Keratinocyte (primary cell): ENCODE measurements around the gene SLC6A3. TPM values are rescaled to one million over a fixed set of nuclear protein-coding genes. Genes with fewer than 3 reads are reported as not detected.
"Not testable (repeated sequence)": the region's sequence is repeated elsewhere in the genome, so short reads cannot be mapped to it uniquely, and the experiment has no call there.

Experiments
- DNase-seq: peaks from one replicate; pipeline ENCODE4 v3.0.0-alpha.2; 2011; ENCODE audit warnings: low read depth, missing footprints, low spot score
- FAIRE-seq: peaks from 2 replicates; lab custom pipeline; 2011; peaks lifted over from hg19 to GRCh38; lab: Jason Lieb, UNC
- H2AFZ ChIP-seq: 2 replicates; pipeline ENCODE4 v1.6.0; 2012; ENCODE audit warnings: low read length, control low read depth, inconsistent platforms; ENCODE audit not compliant: control insufficient read depth
- H3K27ac ChIP-seq: 2 replicates; pipeline ENCODE4 v1.5.1; 2011; ENCODE audit warnings: low read length; ENCODE audit not compliant: control insufficient read depth, insufficient read depth
- H3K27me3 ChIP-seq: 3 replicates; pipeline ENCODE4 v1.6.0; 2011; ENCODE audit warnings: low read length; ENCODE audit not compliant: control insufficient read depth, insufficient read depth; ENCODE audit errors: extremely low read depth
- H3K36me3 ChIP-seq, 2 experiments: 2 replicates in 1 of 2; 3 replicates in 1 of 2; pipeline ENCODE4 v1.5.1; 2011; ENCODE audit warnings: low read length in 2 of 2, mild to moderate bottlenecking in 1 of 2; ENCODE audit not compliant: control insufficient read depth in 2 of 2, insufficient read depth in 2 of 2; ENCODE audit errors: extremely low read depth in 1 of 2
- H3K4me1 ChIP-seq: 3 replicates; pipeline ENCODE4 v1.5.1; 2011; ENCODE audit warnings: low read length; ENCODE audit not compliant: control insufficient read depth, insufficient read depth; ENCODE audit errors: extremely low read depth
- H3K4me2 ChIP-seq: 3 replicates; pipeline ENCODE4 v1.6.0; 2011; ENCODE audit warnings: low read depth, low read length; ENCODE audit not compliant: control insufficient read depth, insufficient read depth; ENCODE audit errors: extremely low read depth
- H3K4me3 ChIP-seq, 3 experiments: fragments of 200-600 bp in 1 of 3; sonication (generic) in 1 of 3; 2 replicates in 2 of 3; 3 replicates in 1 of 3; pipeline ENCODE4 v1.5.1; 2011 to 2016; ENCODE audit warnings: low read length in 3 of 3, mild to moderate bottlenecking in 3 of 3, control low read depth in 2 of 3, inconsistent platforms in 1 of 3, low read depth in 1 of 3, mixed read lengths in 1 of 3, mixed run types in 1 of 3, moderate library complexity in 1 of 3; ENCODE audit not compliant: control insufficient read depth in 2 of 3, insufficient read depth in 2 of 3; ENCODE audit errors: extremely low read depth in 1 of 3
- H3K79me2 ChIP-seq: 2 replicates; pipeline ENCODE4 v1.6.0; 2012; ENCODE audit warnings: low read length; ENCODE audit not compliant: control insufficient read depth, insufficient read depth
- H3K9ac ChIP-seq: 3 replicates; pipeline ENCODE4 v1.6.0; 2011; ENCODE audit warnings: low read length; ENCODE audit not compliant: control insufficient read depth, insufficient read depth; ENCODE audit errors: extremely low read depth
- H3K9me1 ChIP-seq: 3 replicates; pipeline ENCODE4 v1.6.0; 2011; ENCODE audit warnings: low read length; ENCODE audit not compliant: control insufficient read depth, insufficient read depth; ENCODE audit errors: extremely low read depth
- H3K9me3 ChIP-seq: 2 replicates; pipeline ENCODE4 v1.5.1; 2012; ENCODE audit warnings: low read depth, low read length; ENCODE audit not compliant: control insufficient read depth
- H4K20me1 ChIP-seq: 3 replicates; pipeline ENCODE4 v1.6.0; 2011; ENCODE audit warnings: low read length; ENCODE audit not compliant: control insufficient read depth, insufficient read depth; ENCODE audit errors: extremely low read depth
- EZH2 ChIP-seq: IDR thresholded peaks from one replicate; pipeline ENCODE4 v1.6.1; 2012; ENCODE audit warnings: inconsistent platforms, mild to moderate bottlenecking, low read length, moderate library complexity
- dilution Hi-C: fragments of 300-500 bp; cut with MboI; formaldehyde crosslinking; loops from one replicate; pipeline ENCODE4 v1.7.0; 2020; ENCODE audit warnings: low sequenced_read_pairs; ENCODE audit not compliant: extremely low pct_ligation_motif_present
- polyA plus RNA-seq, 5 experiments: library from polyadenylated mRNA; depleted of rRNA in 3 of 5; stranded (reverse) in 3 of 5; stranded (forward) in 1 of 5; unstranded in 1 of 5; fragments of >200 nt; gene quantifications; 1 replicate in 1 of 5; 2 replicates in 3 of 5; 3 replicates in 1 of 5; pipeline versions ENCODE4 v1.2.1 to v1.2.3, GENCODE V29; 2011 to 2012; ENCODE audit warnings: missing spikeins in 2 of 5, low read depth in 1 of 5, low replicate concordance in 1 of 5
- TF ChIP-seq, protein P1 (sequence below), 3 experiments: IDR thresholded peaks in 1 of 3; conservative IDR thresholded peaks in 1 of 3; optimal IDR thresholded peaks in 1 of 3; 2 replicates in 2 of 3; 3 replicates in 1 of 3; pipeline versions ENCODE3 to v1.5.1; 2011; ENCODE audit warnings: low read length in 3 of 3, mild to moderate bottlenecking in 3 of 3, moderate library complexity in 2 of 3, control low read depth in 1 of 3, inconsistent platforms in 1 of 3; ENCODE audit not compliant: insufficient read depth in 2 of 3; ENCODE audit errors: extremely low read depth in 1 of 3

Gene SLC6A3
- polyA plus RNA-seq, 1 donor (not counting 4 experiments of a cell fraction or from before 2014, with no cell fraction given) = 0.03 TPM

GRCh38 chr5:1374679-1375055 is 70.6 kb downstream of the SLC6A3 start:
- H3K4me1 ChIP-seq = no peaks in the 10 kb centered on the region
- no peaks in the 10 kb centered on the region for H3K9me3 ChIP-seq
- no peaks in the 10 kb centered on the region for H3K9me1 ChIP-seq
- dilution Hi-C loops = no loop called here
- H3K4me2 ChIP-seq = no peak overlapping the region
- no peak overlapping the region for H3K9ac ChIP-seq
- H3K27ac ChIP-seq = no peak overlapping the region
- no peak overlapping the region for H2AFZ ChIP-seq
- FAIRE-seq (no peak), DNase-seq (no peak)
- no peaks in the 10 kb centered on the region for H4K20me1 ChIP-seq
- no peak for TF ChIP-seq EZH2
- TF ChIP-seq, protein P1, sequence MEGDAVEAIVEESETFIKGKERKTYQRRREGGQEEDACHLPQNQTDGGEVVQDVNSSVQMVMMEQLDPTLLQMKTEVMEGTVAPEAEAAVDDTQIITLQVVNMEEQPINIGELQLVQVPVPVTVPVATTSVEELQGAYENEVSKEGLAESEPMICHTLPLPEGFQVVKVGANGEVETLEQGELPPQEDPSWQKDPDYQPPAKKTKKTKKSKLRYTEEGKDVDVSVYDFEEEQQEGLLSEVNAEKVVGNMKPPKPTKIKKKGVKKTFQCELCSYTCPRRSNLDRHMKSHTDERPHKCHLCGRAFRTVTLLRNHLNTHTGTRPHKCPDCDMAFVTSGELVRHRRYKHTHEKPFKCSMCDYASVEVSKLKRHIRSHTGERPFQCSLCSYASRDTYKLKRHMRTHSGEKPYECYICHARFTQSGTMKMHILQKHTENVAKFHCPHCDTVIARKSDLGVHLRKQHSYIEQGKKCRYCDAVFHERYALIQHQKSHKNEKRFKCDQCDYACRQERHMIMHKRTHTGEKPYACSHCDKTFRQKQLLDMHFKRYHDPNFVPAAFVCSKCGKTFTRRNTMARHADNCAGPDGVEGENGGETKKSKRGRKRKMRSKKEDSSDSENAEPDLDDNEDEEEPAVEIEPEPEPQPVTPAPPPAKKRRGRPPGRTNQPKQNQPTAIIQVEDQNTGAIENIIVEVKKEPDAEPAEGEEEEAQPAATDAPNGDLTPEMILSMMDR (optimal IDR thresholded peaks at IDR 0.05 in 1 of 3, IDR thresholded peaks at IDR 0.05 in 1 of 3, conservative IDR thresholded peaks at IDR 0.05 in 1 of 3; ENCODE audit: extremely low read depth in 1 of 3, insufficient read depth in 2 of 3, low read length in 3 of 3) = no peak
- H3K79me2 ChIP-seq = no peaks in the 10 kb centered on the region
- H3K27me3 ChIP-seq = no peaks in the 10 kb centered on the region
- no peaks in the 10 kb centered on the region for H3K36me3 ChIP-seq
- H3K4me3 ChIP-seq = no peak overlapping the region

DNA sequence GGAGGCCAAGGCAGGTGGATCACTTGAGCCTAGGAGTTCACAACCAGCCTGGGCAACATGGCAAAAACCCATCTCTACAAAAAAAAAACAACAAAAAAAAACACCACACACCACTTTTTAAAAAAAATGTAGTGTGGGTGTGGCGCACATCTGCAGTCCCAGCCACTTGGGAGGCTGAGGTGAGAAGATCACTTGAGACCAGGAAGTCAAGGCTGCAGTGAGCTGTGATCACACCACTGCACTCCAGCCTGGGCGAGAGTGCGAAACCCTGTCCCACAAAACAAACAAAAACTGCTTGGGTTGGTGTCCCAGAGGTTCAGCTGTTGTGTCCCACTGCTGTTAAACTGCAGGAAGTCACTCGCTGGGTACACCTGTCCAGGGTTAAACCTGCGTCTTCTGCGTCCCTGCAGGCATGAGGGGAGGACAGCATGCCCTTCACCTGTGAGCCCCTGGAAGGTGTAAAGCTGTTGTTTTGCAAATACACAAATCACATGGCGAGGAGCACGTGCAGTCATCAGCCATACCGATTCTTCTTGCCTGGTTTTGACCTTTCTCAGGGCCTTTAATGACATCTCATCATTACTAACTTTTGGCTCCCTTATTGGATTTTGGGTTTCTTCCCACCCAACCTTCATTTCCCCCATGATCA is 71.1 kb downstream of the SLC6A3 start:
- H3K9me1 ChIP-seq = no peaks in the 10 kb centered on the region
- H3K27ac ChIP-seq = no peak overlapping the region
- no peaks in the 10 kb centered on the region for H4K20me1 ChIP-seq
- dilution Hi-C loops = no loop called here
- H2AFZ ChIP-seq = no peak overlapping the region
- H3K4me3 ChIP-seq = no peak overlapping the region
- TF ChIP-seq, protein P1 (optimal IDR thresholded peaks at IDR 0.05 in 1 of 3, IDR thresholded peaks at IDR 0.05 in 1 of 3, conservative IDR thresholded peaks at IDR 0.05 in 1 of 3; ENCODE audit: extremely low read depth in 1 of 3, insufficient read depth in 2 of 3, low read length in 3 of 3) = no peak
- TF ChIP-seq EZH2 = no peak
- H3K79me2 ChIP-seq = no peaks in the 10 kb centered on the region
- H3K4me1 ChIP-seq = no peaks in the 10 kb centered on the region
- H3K27me3 ChIP-seq = no peaks in the 10 kb centered on the region
- no peak for FAIRE-seq
- H3K9me3 ChIP-seq = no peaks in the 10 kb centered on the region
- H3K4me2 ChIP-seq = no peak overlapping the region
- no peak overlapping the region for H3K9ac ChIP-seq
- H3K36me3 ChIP-seq = no peaks in the 10 kb centered on the region
- DNase-seq = no peak

DNA sequence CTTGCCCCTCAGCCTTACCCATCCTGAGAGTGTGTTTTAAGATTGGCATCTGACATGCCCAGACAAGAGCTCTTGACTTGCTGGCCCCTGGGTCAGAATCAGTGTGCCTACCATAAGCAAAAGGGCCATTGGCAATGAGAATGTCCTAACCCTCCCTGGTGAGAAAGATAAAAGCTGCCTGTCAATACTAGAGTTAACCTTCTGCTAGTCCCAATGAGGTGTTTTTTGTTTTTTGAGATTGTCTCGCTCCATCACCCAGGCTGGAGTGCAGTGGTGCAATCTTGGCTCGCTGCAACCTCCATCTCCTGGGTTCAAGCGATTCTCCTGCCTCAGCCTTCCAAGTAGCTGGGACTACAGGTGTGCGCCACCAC is 73.3 kb downstream of the SLC6A3 start:
- H4K20me1 ChIP-seq, H3K9ac ChIP-seq, H3K9me3 ChIP-seq, dilution Hi-C loops, H3K4me2 ChIP-seq, DNase-seq, H3K79me2 ChIP-seq, H3K4me3 ChIP-seq, H3K36me3 ChIP-seq, H3K4me1 ChIP-seq, H3K27ac ChIP-seq, H2AFZ ChIP-seq, H3K27me3 ChIP-seq, H3K9me1 ChIP-seq, FAIRE-seq: not testable (repeated sequence)
